K562 (cell line): ENCODE measurements around the gene VEGFA.

Experiments used
- JUNB ChIP-seq: fragments of 450-650 bp; formaldehyde crosslinking; conservative IDR thresholded peaks from 2 replicates; pipeline ENCODE4 v1.4.0; 2020; ENCODE audit warnings: mild to moderate bottlenecking
- NFYB ChIP-seq: IDR thresholded peaks from 2 replicates; pipeline ENCODE4 v1.6.1; 2011; ENCODE audit warnings: mild to moderate bottlenecking, moderate library complexity; ENCODE audit not compliant: insufficient read length; ENCODE audit errors: extremely low read depth

GRCh38 chr6:43753570-43754183 lies 16.3 kb upstream of the VEGFA start:
- TF ChIP-seq JUNB, result no peak
- no peak for TF ChIP-seq NFYB
